NCI-H82 treated with DMSO at 0.1 percent for 48 hours (cell line): ENCODE data around the gene ACKR3.

ENCODE experiments used
- DNase-seq: peaks from one replicate; lab custom pipeline; 2025; ENCODE audit not compliant: unreplicated experiment; lab: John Stamatoyannopoulos, UW

The ACKR3 gene

GRCh38 chr2:236568068-236568921 is 1.3 kb upstream of the ACKR3 start:
- no peak for DNase-seq

- no peak for DNase-seq
Measured at GRCh38 chr2:236568922-236569572, 578 bp upstream of the ACKR3 start.

- no peak for DNase-seq
Measured at GRCh38 chr2:236570081-236570868, 650 bp downstream of the ACKR3 start.

GRCh38 chr2:236571145-236571544 is 1.5 kb downstream of the ACKR3 start:
- no peak for DNase-seq

GRCh38 chr2:236572482-236572881 is 2.9 kb downstream of the ACKR3 start:
- DNase-seq = no peak

- DNase-seq = no peak
Measured at GRCh38 chr2:236573066-236573929, 3.7 kb downstream of the ACKR3 start.

- DNase-seq = no peak
Measured at GRCh38 chr2:236574000-236574399, 4.4 kb downstream of the ACKR3 start.

GRCh38 chr2:236574424-236575145 is 5.0 kb downstream of the ACKR3 start:
- no peak for DNase-seq

- no peak for DNase-seq
Measured at GRCh38 chr2:236575510-236575909, 5.9 kb downstream of the ACKR3 start.

GRCh38 chr2:236576087-236576486 is 6.5 kb downstream of the ACKR3 start:
- DNase-seq = no peak

GRCh38 chr2:236576953-236577352 is 7.3 kb downstream of the ACKR3 start:
- no peak for DNase-seq

GRCh38 chr2:236577481-236578410 is 8.1 kb downstream of the ACKR3 start:
- no peak for DNase-seq

GRCh38 chr2:236578411-236578846 is 8.8 kb downstream of the ACKR3 start:
- no peak for DNase-seq

- no peak for DNase-seq
Measured at GRCh38 chr2:236579048-236579745, 9.6 kb downstream of the ACKR3 start.

GRCh38 chr2:236579746-236580315 is 10.2 kb downstream of the ACKR3 start:
- no peak for DNase-seq

GRCh38 chr2:236580746-236581355 is 11.2 kb downstream of the ACKR3 start:
- no peak for DNase-seq

- DNase-seq = no peak
Measured at GRCh38 chr2:236581546-236581945, 11.9 kb downstream of the ACKR3 start.

- DNase-seq = no peak
Measured at GRCh38 chr2:236582968-236583367, 13.3 kb downstream of the ACKR3 start.
